Measurements from ENCODE around the gene CCDC175.

CCDC175 gene

DNA sequence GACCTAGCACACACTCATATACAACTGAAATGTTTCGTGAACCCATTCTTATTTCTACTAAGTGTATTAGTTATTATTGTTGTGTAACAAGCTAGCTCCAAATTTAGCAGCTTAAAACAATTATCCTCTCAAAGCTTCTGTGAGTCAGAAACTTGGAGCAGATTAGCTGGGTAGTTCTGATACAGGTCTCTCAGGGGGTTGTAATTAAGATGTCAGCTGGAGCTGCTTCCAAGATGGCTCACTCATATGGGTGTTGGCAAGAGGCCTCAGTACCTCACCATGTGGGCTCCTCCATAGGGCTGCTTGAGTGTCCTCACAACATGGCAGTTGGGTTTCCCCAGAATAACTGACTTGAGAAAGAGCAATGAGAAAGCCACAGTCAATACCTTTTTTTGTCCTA, 121.2 kb downstream of the CCDC175 start:
- no peak overlapping the region for H3K27ac ChIP-seq
- TF ChIP-seq, protein P1, sequence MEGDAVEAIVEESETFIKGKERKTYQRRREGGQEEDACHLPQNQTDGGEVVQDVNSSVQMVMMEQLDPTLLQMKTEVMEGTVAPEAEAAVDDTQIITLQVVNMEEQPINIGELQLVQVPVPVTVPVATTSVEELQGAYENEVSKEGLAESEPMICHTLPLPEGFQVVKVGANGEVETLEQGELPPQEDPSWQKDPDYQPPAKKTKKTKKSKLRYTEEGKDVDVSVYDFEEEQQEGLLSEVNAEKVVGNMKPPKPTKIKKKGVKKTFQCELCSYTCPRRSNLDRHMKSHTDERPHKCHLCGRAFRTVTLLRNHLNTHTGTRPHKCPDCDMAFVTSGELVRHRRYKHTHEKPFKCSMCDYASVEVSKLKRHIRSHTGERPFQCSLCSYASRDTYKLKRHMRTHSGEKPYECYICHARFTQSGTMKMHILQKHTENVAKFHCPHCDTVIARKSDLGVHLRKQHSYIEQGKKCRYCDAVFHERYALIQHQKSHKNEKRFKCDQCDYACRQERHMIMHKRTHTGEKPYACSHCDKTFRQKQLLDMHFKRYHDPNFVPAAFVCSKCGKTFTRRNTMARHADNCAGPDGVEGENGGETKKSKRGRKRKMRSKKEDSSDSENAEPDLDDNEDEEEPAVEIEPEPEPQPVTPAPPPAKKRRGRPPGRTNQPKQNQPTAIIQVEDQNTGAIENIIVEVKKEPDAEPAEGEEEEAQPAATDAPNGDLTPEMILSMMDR (conservative IDR thresholded peaks at IDR 0.05), result no peak
